GM19468 (cell line): ENCODE results near the gene PABPC1L2B.
"Not testable (repeated sequence)": the region's sequence is repeated elsewhere in the genome, so short reads cannot be mapped to it uniquely, and the experiment has no call there.

Experiments
- ATAC-seq: cut with Tn5 transposase; IDR thresholded peaks from one replicate; pipeline ENCODE4 v1.9.1; 2021; ENCODE audit warnings: mild to moderate bottlenecking, moderate library complexity, moderate number of reproducible peaks; ENCODE audit not compliant: unreplicated experiment; ENCODE audit errors: extremely low read depth

The PABPC1L2B gene

GRCh38 chrX:73002733-73003132, at the start of gene PABPC1L2B:
PABPC1L2B (plus strand) TSS chrX:73002939; CDS start chrX:73003643, 704 bp downstream.
- not testable (repeated sequence) for ATAC-seq

- not testable (repeated sequence) for ATAC-seq
These were observed 42.8 kb upstream of the PABPC1L2B start for GRCh38 chrX:72959971-72960370.

- ATAC-seq, result not testable (repeated sequence)
These were observed 30.9 kb upstream of the PABPC1L2B start for GRCh38 chrX:72971859-72972258.

GRCh38 chrX:72974885-72975284, 27.9 kb upstream of the PABPC1L2B start:
- not testable (repeated sequence) for ATAC-seq

- ATAC-seq, result not testable (repeated sequence)
These were observed 21.8 kb upstream of the PABPC1L2B start for GRCh38 chrX:72980894-72981469.

DNA sequence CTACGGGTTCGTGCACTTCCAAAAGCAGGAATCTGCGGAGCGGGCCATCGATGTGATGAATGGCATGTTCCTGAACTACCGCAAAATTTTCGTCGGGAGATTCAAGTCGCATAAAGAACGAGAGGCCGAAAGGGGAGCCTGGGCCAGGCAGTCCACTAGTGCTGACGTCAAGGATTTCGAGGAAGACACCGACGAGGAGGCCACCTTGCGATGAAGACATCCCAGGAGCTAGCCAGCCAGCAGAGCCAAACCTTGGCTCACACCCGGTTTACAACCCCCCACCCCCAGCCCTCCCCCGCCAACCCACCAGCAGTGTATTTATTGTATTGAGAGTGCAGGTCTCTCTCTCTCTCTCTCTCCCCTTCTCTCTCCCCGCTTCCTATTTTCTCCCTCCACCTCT, 1.3 kb downstream of the PABPC1L2B start:
- not testable (repeated sequence) for ATAC-seq

DNA sequence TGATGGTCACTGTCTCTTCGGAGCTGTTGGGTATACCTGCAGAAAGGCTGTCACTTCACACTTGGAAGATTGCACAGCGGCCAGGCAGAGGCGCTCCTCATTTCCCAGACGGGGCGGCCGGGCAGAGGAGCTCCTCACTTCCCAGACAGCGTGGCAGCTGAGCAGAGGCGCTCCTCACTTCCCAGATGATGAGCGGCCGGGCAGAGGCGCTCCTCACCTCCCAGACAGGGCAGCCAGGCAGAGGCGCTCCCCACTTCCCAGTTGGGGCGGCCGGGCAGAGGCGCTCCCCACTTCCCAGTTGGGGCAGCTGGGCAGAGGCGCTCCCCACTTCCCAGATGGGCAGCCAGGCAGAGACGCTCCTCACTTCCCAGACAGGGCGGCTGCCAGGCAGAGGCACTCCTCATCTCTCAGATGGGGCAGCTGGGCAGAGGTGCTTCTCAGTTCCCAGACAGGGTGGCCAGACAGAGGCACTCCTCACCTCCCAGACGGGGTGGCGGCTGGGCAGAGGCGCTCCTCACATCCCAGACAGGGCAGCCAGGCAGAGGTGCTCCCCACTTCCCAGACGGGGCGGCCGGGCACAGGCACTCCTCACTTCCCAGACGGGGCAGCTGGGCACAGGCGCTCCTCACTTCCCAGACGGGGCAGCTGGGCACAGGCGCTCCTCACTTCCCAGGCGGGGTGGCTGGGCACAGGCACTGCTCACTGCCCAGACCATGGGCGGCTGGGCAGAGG, 18.8 kb downstream of the PABPC1L2B start:
- ATAC-seq, result no peak

- not testable (repeated sequence) for ATAC-seq
These were observed 19.3 kb downstream of the PABPC1L2B start for GRCh38 chrX:73022093-73022445.

DNA sequence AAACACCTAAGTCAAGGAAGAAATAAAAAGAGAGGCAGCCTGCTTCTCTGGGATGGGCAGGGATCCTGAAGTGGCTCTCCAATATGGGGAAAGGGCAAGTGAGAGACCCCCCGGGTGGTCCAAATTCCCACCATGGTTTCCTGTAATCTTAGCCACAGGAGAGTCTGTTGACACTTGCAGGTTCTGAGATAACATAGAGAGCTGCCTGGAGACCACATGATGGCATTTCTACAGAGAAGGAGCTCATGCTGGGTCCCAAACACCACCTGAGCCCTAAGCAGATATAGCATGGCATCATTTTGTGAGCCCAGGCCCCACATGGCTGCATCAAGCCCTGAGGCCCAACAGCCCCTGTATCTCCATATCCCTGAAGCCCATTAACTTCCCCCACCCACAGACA, 26.1 kb downstream of the PABPC1L2B start:
- ATAC-seq, result no peak
